HCEC 1CT (cell line): ENCODE data around the gene ZNF22.
A peak's percentile ranks its signal among the peaks of the same experiment; 100 is the strongest.

ENCODE experiments used
- DNase-seq: peaks from one replicate; pipeline ENCODE4 v3.0.0-alpha.2; 2017

ZNF22 gene

GRCh38 chr10:44978213-44978569, 22.5 kb upstream of the ZNF22 start:
- DNase-seq: no peak

DNA sequence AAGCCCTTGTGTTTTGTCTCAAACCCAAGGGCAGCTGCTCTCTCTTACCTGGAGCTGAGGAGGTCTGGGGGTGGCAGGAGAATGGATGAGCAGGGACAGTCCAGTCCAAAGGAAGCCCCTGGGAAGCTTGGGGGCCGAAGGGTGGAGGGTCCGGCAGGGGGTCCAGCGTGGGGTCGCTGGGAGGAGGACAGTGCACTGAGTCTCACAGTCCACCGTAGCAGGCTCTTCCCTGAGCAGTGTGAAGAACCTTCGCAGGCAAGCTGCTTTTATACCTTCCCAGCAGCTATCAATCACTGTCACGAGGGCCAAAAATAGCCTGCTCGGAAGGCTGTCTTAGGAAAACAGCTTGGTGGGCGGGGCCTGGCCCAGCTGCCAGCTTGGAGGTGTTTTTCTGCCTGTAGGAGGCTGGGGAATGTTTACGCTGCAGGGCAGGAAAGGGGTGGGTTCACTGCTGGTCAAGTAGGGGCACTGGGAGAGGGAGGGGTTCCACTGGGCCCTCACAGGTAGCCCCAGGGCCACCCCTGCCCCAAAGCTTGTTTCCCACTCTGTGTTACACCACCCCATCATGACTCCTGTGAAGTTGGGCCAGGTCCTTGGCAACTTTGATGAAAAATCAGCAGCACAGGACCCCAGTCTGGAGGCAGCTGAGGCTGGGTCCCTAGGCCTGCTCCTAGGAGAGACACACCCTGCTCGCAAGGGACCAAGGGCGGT, 22.0 kb upstream of the ZNF22 start, which contains the start of gene DEPP1:
Gene DEPP1, minus strand, starts transcription at position 240 of the 711 bp plus-strand sequence. CDS start 779 bp downstream, outside the sequence.
- DNase-seq: peak; percentile 85

DNA sequence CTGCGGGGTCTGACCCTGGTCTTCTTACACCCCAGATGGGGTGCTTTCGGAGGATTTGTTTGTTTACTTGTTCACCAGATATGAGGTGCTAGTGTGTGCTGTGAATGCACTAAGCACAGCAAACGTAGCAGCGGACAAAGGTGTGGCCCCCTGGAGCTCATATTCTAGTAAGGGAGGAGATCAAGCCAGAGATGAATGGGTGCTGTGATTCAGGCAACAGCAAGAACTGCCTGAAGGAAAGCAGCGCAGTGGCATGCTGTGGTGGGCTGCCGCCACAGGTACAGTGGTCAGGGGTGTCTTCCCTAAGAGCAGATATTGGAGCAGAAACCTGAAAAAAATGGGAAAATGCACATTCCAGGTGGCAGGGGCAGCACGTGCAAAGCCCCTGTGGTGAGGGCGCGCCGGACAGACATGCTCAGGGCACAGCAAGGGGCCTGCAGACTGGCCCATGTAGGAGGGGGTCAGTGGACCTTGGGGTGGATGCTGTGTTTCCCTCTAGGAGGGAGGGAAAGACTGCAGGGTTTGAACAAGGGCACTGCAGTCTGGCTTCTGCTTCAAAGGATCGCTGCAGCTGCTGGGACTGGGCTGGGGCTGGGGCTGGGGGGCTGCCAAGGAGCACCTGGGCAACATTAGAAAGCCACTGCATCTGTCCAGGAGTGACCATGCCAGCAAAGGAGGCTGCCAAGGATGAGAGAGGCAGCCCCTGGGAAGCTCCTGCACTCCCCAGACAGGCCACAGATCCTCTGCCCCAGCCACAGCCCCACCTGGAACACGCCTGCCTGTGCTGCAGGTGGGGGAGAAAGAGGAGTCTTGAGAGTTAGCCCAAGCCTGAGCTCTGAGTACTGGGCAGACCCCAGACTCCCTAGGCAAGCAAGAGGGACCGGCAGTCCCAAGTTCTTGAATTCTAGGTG, 21.2 kb upstream of the ZNF22 start:
- DNase-seq: no peak

- DNase-seq: no peak
Measured at GRCh38 chr10:44980309-44981171, 20.2 kb upstream of the ZNF22 start.

DNA sequence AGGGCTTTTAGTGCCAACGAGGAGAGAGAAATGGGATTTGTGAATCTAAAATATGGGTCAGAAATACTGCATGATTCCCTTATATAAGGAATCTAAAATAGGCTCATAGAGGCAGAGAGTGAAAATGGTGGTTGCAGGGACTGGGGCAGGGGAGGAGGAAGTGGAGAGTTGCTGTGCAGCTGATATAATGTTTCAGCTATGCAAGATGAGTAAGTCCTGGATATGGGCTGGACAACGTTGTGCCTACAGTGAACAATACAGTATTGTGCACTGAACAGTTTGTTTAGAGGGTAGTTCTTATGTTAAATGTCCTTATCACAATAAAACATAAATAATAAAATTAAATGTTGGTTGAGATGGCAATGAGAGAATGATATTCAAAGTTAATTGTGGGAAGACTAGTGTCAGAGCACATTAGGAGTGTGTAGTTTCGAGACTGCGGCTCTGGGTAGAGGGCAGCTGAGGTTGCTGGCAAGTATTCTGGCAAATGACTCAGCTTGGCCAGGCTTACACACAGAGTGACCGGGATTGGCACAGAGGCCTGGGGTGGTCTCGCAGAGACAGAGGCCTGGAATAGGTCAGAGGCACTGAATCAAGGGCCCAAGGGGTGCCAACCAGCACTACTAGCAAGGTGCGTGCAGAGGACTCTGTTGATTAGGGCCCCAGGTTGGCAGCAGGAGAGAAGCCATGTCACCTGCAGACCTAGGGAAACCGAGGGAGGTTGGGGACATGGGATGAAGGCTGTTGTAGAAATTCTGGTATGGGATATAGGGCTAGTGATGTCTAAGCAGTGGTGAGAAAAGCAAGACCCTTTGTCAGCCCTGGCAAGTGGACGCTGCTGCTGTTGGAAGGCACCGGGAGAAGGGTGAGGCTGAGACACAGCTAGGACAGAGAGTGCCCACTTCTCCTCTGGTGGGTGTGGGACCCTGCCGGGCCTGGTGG, 19.3 kb upstream of the ZNF22 start:
- DNase-seq: peak; percentile 89

- DNase-seq: no peak
Measured at GRCh38 chr10:44982114-44982460, 18.6 kb upstream of the ZNF22 start.

DNA sequence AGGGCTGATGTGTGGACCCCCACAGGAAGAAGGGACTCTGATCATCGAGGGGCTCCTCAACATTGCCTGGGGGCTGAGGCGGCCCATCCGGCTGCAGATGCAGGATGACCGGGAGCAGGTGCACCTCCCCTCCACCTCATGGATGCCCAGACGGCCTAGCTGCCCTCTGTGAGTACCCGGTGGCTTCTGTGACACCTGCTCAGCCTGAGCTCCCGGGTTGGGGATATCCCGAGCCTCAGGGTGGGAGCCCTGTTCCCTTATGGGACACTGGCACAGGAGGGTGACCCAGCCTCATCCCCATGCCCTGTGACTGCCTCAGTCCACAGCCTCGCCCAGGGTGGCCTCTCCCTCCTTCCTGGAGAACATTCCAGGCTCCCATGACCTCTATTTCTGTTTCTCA, 18.2 kb upstream of the ZNF22 start:
- DNase-seq: no peak

DNA sequence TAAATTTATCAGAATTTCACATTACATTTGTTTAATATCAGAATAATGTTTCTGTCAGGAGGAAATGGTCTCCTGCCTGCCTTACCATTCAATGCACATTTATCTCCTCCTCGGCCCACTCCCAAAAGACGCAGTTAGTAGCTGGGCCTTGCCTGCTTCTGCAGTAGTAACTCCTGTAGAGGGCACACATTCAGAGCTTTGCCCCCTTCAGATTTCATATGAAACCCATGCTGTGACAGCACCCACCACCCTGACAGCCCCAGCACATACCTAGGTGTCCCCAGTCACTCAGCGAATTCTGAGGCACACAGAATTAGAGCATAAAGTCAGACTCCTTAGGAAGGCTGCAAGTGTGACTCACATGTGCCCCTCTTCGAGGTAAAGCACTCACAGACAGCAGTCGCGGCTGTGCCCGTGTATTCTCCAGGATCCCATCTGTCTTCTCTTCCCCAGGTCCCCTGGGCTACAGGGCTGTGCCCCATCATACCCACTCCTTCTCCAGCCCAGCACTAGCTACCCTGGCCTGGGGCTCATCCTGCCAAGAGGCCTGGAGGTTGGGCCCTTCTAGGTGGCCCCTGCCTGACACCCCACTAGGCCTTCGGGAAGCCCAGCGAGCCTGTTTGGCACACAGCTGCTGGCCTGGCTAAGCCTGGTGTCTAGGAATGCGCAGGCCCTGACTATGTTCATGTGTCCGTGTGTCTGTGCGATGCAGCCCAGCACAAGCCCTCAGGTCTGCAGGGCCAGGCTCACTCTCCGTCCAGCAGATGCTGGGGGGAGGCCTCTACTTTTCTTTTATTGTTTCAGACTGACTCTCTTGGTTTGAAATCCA, 17.4 kb upstream of the ZNF22 start:
- no peak for DNase-seq

- DNase-seq: no peak
Measured at GRCh38 chr10:44983895-44984278, 16.8 kb upstream of the ZNF22 start.

DNA sequence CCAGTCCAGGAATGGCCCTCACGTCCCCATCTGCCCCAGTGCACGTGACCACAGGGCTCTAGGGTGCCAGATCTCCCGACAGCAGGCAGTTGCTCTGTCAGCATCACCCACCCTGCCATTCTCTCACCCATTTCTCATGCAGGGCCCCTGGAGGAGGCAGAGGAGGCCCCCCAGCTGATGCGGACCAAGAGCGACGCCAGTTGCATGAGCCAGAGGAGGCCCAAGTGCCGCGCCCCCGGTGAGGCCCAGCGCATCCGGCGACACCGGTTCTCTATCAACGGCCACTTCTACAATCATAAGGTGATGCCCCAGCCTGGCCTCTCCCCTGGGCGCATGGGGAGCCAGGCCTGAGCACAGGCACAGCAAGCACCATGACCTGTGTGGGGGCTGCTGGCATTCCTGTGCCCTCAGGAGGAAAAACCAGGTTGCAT, 16.0 kb upstream of the ZNF22 start:
- DNase-seq: no peak

DNA sequence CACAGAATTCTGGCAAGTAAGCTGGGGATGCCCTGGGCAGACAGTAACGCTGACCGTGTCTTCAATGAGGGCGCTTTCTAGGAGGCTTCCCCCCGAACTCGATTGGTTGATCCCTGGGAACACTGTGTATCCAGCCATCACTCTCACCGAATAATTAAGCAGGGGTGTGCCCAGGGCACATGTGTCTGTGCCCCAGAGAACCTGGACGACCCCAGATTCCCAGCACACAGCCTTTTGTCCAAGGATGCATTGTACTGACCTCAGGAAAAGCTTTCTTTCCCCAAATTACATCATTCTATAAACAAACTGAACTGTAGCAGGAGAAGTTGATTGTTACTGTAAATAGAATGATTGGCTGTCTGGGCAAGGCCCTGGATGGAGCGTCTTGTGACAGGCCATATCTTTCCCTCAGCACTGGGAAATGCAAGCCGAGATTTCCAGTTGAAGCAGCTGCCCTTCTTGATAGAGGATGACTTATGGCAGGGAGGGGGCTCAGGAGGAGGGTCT, 15.5 kb upstream of the ZNF22 start:
- no peak for DNase-seq

DNA sequence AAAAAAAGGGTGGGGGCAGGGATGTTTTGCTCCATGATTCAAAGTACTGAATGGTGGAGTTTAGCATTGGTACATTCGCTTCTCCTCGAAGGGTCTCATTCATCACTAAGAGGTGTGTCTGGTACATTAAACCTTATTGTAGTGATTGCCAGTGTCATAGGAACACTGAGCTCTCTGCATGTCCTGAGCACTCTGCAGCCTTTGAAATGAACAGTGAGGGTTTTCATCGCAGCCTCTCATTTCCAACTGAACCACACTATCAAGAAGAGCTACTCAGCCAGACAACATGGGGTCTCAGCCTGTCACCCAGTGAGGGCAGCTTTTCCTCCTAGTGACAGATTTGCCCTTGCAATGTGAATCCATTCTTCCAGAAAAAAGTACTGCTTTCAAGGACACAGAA, 14.5 kb upstream of the ZNF22 start:
- DNase-seq: no peak

- no peak for DNase-seq
Measured at GRCh38 chr10:44986670-44987069, 14.1 kb upstream of the ZNF22 start.

DNA sequence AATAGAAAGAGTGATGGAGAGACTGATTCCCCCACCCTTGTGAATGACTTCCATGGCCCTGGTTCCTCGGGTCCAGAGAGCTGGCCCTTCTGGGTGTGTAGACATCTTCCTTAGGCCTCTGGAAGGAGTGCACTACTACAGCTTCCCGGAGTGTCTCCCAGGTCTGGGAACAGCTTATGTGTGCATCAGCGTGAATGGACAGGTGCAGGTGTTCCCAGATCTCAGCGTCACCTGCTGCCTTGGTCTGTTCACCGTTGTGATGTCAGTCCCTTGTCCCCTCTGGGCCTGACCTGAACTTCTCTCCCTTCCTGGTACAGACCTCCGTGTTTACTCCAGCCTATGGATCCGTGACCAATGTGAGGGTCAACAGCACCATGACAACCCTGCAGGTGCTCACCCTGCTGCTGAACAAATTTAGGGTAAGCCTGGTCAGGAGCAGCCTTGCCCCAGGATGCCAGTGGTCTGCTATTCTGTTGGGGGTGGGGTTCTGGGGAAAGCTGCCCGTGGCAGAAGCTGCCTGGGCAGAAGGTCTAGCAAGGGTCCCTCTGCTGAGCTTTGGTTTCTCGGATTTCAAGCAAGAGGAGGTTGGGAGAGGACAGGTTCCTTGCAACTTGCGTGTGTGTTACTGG, 11.7 kb upstream of the ZNF22 start:
- DNase-seq: no peak

DNA sequence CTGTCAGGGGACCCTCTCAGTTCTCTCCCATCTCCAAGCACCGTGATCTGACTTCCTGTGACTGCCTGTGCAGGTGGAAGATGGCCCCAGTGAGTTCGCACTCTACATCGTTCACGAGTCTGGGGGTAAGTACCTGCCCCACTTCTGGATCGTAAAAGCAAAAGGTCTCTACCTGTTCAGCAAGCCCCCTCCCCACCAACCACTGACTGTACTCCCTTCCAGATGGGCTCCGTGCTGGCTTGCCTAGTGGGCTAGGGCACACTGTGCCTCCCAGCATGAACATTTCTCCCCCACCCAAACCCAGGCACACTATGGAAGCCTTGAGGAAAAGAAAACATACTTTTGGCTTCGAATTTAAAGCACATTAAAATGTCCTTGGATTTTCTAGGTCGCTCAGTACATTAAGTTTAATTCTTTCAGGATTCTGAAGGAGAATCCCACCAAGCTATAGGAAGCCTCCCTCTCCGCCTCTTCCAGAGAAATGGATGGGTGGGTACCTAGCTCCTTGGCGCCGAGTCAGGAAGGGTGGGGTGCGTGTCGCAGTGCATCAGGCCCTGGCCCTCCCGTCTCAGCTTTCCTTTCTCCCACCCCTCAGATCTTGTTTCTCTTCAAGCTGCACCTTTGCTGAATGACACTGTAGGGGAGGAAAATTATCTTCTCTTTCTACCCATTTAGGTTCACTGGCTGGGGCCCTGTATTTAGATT, 11.0 kb upstream of the ZNF22 start:
- no peak for DNase-seq

DNA sequence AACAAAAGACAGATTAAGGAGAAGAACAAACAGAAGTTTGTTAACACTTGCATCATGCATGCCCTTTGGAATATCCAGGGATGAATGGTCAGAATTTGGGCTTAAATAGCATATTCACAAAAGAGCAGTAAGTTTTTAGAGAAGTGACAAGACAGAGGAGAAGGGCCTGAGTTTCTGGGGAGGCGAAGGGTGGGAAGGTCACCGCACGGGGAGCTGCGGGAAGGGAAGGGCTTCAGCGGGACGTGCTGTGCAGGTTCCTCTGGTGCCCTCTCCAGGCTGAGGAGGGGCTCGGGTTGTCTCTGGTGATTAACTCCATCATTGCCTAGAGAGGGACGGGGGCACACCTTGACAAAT, 10.4 kb upstream of the ZNF22 start:
- DNase-seq: no peak

GRCh38 chr10:44990965-44991364, 9.8 kb upstream of the ZNF22 start:
- no peak for DNase-seq

GRCh38 chr10:44991571-44991970, 9.2 kb upstream of the ZNF22 start:
- DNase-seq: no peak

DNA sequence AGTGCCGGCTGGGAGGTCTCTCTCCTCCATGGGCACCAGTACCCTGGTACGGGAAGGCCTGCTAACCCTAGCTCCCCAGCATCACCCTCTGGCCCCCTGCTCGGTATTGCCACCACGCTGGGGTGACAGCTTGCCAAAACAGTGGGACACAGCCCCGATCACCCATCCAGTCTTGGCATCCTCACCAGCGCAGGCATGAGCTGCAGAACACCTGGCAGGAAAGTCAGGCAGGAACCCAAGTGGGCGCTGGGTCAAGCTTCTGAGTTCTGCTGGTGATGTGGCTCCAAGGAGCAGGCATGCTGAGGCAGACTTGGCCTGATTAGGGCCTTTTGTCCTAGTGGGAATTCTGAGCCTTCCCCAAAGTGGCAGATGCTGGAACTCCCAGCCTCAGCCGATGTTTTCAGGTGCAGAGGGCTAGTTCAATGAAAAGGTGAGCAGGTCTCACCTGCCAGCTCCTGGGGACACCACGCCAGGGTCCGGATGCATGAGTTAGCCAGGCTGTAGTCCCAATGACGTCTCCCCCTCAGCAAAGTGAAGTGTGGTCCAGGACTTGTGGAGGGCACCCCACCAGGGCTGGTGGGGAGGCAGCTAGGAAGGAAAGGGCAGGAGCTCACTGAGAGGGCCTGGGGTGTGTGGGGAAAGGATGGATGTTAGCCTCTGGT, 8.5 kb upstream of the ZNF22 start:
- no peak for DNase-seq
